Skeletal muscle tissue (tissue), 4 donors: ENCODE data around the gene ZACN. TPM values are rescaled to one million over a fixed set of nuclear protein-coding genes. Genes with fewer than 3 reads are reported as not detected.

Experiments
- H3K27ac ChIP-seq: one replicate; pipeline ENCODE4 v1.7.0; 2013; ENCODE audit warnings: mild to moderate bottlenecking, low read depth, low read length, inconsistent platforms
- H3K27me3 ChIP-seq, 3 donors: one replicate each; pipeline ENCODE4 v1.7.0; 2013; ENCODE audit warnings: low read length in 3 of 3; ENCODE audit not compliant: control insufficient read depth in 3 of 3, insufficient read depth in 3 of 3
- H3K36me3 ChIP-seq, 3 donors: one replicate each; pipeline ENCODE4 v1.7.0; 2013; ENCODE audit warnings: low read length in 3 of 3; ENCODE audit not compliant: control insufficient read depth in 3 of 3, insufficient read depth in 3 of 3
- H3K4me1 ChIP-seq, 3 donors: one replicate each; pipeline ENCODE4 v1.7.0; 2013; ENCODE audit warnings: low read length in 3 of 3, mild to moderate bottlenecking in 3 of 3; ENCODE audit not compliant: control insufficient read depth in 3 of 3, insufficient read depth in 3 of 3
- H3K4me3 ChIP-seq, 3 donors: one replicate each; pipeline ENCODE4 v1.7.0; 2013; ENCODE audit warnings: low read length in 3 of 3
- H3K9ac ChIP-seq, 3 donors: one replicate each; pipeline ENCODE4 v1.7.0; 2013; ENCODE audit warnings: low read length in 3 of 3, mild to moderate bottlenecking in 3 of 3, moderate library complexity in 2 of 3, low read depth in 1 of 3
- H3K9me3 ChIP-seq, 3 donors: one replicate each; pipeline ENCODE4 v1.7.0; 2013; ENCODE audit warnings: low read length in 3 of 3; ENCODE audit not compliant: control insufficient read depth in 3 of 3
- total RNA-seq: library from RNA; depleted of rRNA; stranded (reverse); fragments of >200 nt; gene quantifications from one replicate; pipeline ENCODE4 v1.2.3, GENCODE V29; 2014
- donor health status: Osteomylitis.

ZACN gene
- not detected for total RNA-seq

- no peaks in the 10 kb centered on the region for H3K9me3 ChIP-seq
- peaks cover 60 to 67% (median 63%) of the 10 kb centered on the region in 3 donors for H3K27me3 ChIP-seq
- peaks cover 21 to 45% (median 29%) of the 10 kb centered on the region in 3 donors for H3K4me1 ChIP-seq
- H3K9ac ChIP-seq: no peak within 1 kb of the TSS
- no peak within 1 kb of the TSS for H3K4me3 ChIP-seq
- H3K27ac ChIP-seq: no peak within 1 kb of the TSS
- H3K36me3 ChIP-seq: peaks cover 9 to 11% (median 11%) of the 10 kb centered on the region in 3 donors
Measured at GRCh38 chr17:76078860-76079534, at the start of gene ZACN. Gene ZACN, plus strand, starts transcription at chr17:76079182. Its CDS starts 83 bp downstream, at chr17:76079265.

GRCh38 chr17:76032073-76032779 is 46.8 kb upstream of the ZACN start:
- Histone ChIP-seq H3K27ac (no peak overlapping the region), H3K9me3 (no peaks in the 10 kb centered on the region)

GRCh38 chr17:76032780-76033108 is 46.2 kb upstream of the ZACN start:
- Histone ChIP-seq H3K4me1 (peaks cover 0 to 2% (median 0%) of the 10 kb centered on the region in 3 donors), H3K9ac (no peak overlapping the region), H3K27ac (no peak overlapping the region), H3K27me3 (peaks cover 0 to 6% (median 0%) of the 10 kb centered on the region in 3 donors), H3K9me3 (no peaks in the 10 kb centered on the region), H3K4me3 (no peak overlapping the region), H3K36me3 (peaks cover 2% of the 10 kb centered on the region in 3 donors)

More at GRCh38 chr17:76032073-76032779, 46.8 kb upstream of the ZACN start:
- H3K27me3 ChIP-seq: peaks cover 0 to 6% (median 0%) of the 10 kb centered on the region in 3 donors
- no peak overlapping the region for H3K4me3 ChIP-seq
- H3K9ac ChIP-seq: no peak overlapping the region
- peaks cover 0 to 2% (median 0%) of the 10 kb centered on the region in 3 donors for H3K4me1 ChIP-seq
- no peaks in the 10 kb centered on the region for H3K36me3 ChIP-seq

- Histone ChIP-seq H3K9ac (no peak overlapping the region), H3K27me3 (peaks cover 0 to 6% (median 0%) of the 10 kb centered on the region in 3 donors), H3K27ac (no peak overlapping the region), H3K9me3 (no peaks in the 10 kb centered on the region), H3K4me1 (peaks cover 0 to 2% (median 0%) of the 10 kb centered on the region in 3 donors), H3K4me3 (no peak overlapping the region), H3K36me3 (peaks cover 4 to 6% (median 5%) of the 10 kb centered on the region in 3 donors)
Measured at GRCh38 chr17:76033139-76033538, 45.8 kb upstream of the ZACN start.

- peaks cover 0 to 3% (median 0%) of the 10 kb centered on the region in 3 donors for H3K27me3 ChIP-seq
- H3K4me1 ChIP-seq: peaks cover 0 to 2% (median 0%) of the 10 kb centered on the region in 3 donors
- peaks cover 14 to 20% (median 19%) of the 10 kb centered on the region in 3 donors for H3K36me3 ChIP-seq
- no peak overlapping the region for H3K9ac ChIP-seq
- no peak overlapping the region for H3K27ac ChIP-seq
- no peaks in the 10 kb centered on the region for H3K9me3 ChIP-seq
- H3K4me3 ChIP-seq: no peak overlapping the region
Measured at GRCh38 chr17:76034428-76035350, 44.3 kb upstream of the ZACN start.

- Histone ChIP-seq H3K27me3 (peaks cover 0 to 3% (median 0%) of the 10 kb centered on the region in 3 donors), H3K9me3 (no peaks in the 10 kb centered on the region), H3K4me1 (peaks cover 0 to 2% (median 0%) of the 10 kb centered on the region in 3 donors), H3K36me3 (peaks cover 32 to 40% (median 39%) of the 10 kb centered on the region in 3 donors), H3K9ac (no peak overlapping the region), H3K4me3 (no peak overlapping the region), H3K27ac (no peak overlapping the region)
Measured at GRCh38 chr17:76036497-76037261, 42.3 kb upstream of the ZACN start.

- Histone ChIP-seq H3K36me3 (peaks cover 40 to 50% (median 50%) of the 10 kb centered on the region in 3 donors), H3K4me1 (peaks cover 0 to 2% (median 0%) of the 10 kb centered on the region in 3 donors), H3K4me3 (no peak overlapping the region), H3K27ac (no peak overlapping the region), H3K27me3 (no peaks in the 10 kb centered on the region), H3K9ac (no peak overlapping the region), H3K9me3 (no peaks in the 10 kb centered on the region)
Measured at GRCh38 chr17:76038050-76038449, 40.9 kb upstream of the ZACN start.

- peaks cover 0 to 2% (median 0%) of the 10 kb centered on the region in 3 donors for H3K4me1 ChIP-seq
- H3K4me3 ChIP-seq: no peak overlapping the region
- no peak overlapping the region for H3K9ac ChIP-seq
- no peaks in the 10 kb centered on the region for H3K9me3 ChIP-seq
- no peak overlapping the region for H3K27ac ChIP-seq
- H3K36me3 ChIP-seq: peaks cover 51 to 61% (median 61%) of the 10 kb centered on the region in 3 donors
- no peaks in the 10 kb centered on the region for H3K27me3 ChIP-seq
Measured at GRCh38 chr17:76039121-76039520, 39.9 kb upstream of the ZACN start.

- Histone ChIP-seq H3K9me3 (no peaks in the 10 kb centered on the region), H3K27me3 (no peaks in the 10 kb centered on the region), H3K9ac (no peak overlapping the region), H3K4me1 (peaks cover 0 to 2% (median 0%) of the 10 kb centered on the region in 3 donors), H3K36me3 (peaks cover 63 to 73% (median 73%) of the 10 kb centered on the region in 3 donors), H3K4me3 (no peak overlapping the region), H3K27ac (no peak overlapping the region)
Measured at GRCh38 chr17:76040376-76040775, 38.6 kb upstream of the ZACN start.
